ENCODE results near the gene SEC22A.

Gene SEC22A

DNA sequence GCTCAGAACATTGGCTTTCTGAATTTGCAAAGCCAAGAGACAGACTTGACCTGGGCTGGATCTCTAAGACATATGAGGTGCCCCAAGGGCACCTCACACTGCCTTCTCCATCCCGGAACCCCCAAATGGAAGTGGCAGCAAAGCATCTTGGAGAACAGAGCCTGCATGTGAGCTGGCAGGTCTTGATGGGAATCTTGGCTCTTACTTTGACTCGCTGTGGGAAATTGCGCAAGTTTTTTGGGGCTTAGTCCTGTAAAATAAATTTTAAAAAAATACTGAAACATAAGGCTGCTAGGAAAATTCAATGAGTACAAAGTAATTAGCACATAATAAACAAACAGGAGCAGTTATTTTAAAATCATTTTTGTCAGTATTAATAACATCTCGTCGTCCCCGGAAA lies 13.7 kb upstream of the SEC22A start:
- H3F3A ChIP-seq (ENCODE audit: insufficient read depth, low read length), result no peaks in the 10 kb centered on the region
- no peak overlapping the region for H3K9ac ChIP-seq (ENCODE audit: low read length)
- no peak overlapping the region for H3K27ac ChIP-seq (ENCODE audit: low read depth, low read length, poor library complexity, severe bottlenecking)
- H2AFZ ChIP-seq (ENCODE audit: low read length), result no peak overlapping the region
- H3K4me3 ChIP-seq (ENCODE audit: low read depth, low read length, poor library complexity, severe bottlenecking), result no peak overlapping the region
- no peaks in the 10 kb centered on the region for H4K20me1 ChIP-seq (ENCODE audit: insufficient read depth, low read length)
- H3K4me2 ChIP-seq (ENCODE audit: low read length), result no peak overlapping the region
- no peaks in the 10 kb centered on the region for H3K4me1 ChIP-seq (ENCODE audit: insufficient read depth, low read length, severe bottlenecking)
- no peaks in the 10 kb centered on the region for H3K79me2 ChIP-seq (ENCODE audit: insufficient read depth, low read length)
- no peaks in the 10 kb centered on the region for H3K9me2 ChIP-seq (ENCODE audit: low read depth, low read length)
- no peaks in the 10 kb centered on the region for H3K36me3 ChIP-seq (ENCODE audit: insufficient read depth, low read length)
- no peaks in the 10 kb centered on the region for H3K27me3 ChIP-seq (ENCODE audit: insufficient read depth, low read length)
- no peaks in the 10 kb centered on the region for H3K9me3 ChIP-seq (ENCODE audit: low read length)
- TF ChIP-seq EZH2 (IDR thresholded peaks at IDR 0.05; ENCODE audit: borderline replicate concordance, low read length), result no peak
- TF ChIP-seq, protein P1, sequence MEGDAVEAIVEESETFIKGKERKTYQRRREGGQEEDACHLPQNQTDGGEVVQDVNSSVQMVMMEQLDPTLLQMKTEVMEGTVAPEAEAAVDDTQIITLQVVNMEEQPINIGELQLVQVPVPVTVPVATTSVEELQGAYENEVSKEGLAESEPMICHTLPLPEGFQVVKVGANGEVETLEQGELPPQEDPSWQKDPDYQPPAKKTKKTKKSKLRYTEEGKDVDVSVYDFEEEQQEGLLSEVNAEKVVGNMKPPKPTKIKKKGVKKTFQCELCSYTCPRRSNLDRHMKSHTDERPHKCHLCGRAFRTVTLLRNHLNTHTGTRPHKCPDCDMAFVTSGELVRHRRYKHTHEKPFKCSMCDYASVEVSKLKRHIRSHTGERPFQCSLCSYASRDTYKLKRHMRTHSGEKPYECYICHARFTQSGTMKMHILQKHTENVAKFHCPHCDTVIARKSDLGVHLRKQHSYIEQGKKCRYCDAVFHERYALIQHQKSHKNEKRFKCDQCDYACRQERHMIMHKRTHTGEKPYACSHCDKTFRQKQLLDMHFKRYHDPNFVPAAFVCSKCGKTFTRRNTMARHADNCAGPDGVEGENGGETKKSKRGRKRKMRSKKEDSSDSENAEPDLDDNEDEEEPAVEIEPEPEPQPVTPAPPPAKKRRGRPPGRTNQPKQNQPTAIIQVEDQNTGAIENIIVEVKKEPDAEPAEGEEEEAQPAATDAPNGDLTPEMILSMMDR (IDR thresholded peaks at IDR 0.05; ENCODE audit: low read length), result no peak

DNA sequence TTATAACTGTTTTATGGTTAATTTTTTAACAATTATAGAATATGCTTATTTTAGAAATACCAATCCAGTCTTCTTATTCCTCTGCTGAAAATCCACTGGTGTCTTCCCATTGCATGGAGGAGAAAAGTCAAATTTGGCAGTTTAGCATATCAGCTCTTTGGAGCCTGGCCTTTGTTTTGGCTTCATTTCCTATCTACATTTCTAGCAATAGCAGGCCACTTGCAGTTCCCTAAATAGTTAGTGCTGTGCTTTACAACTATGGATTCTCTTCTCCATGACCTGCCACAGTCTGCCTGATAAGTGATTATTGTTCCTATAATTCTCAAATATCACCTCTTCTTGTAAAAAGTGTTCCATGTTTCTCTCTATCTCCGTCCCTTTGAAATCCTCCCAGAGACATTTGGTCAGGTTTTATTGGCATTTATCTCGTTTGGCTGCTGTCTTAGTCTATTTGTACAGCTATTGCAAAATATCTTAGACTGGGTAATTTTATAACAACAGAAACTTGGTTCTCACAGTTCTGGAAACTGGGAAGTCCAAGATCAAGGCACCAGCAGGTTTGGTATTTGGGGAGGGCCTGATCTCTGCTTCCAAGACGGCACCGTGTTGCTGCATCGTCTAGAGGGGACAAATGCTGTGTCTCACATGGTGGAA lies 8.2 kb upstream of the SEC22A start:
- Histone ChIP-seq H3K27ac (ENCODE audit: low read depth, low read length, poor library complexity, severe bottlenecking) (no peak overlapping the region), H3K27me3 (ENCODE audit: insufficient read depth, low read length) (no peaks in the 10 kb centered on the region), H3K4me1 (ENCODE audit: insufficient read depth, low read length, severe bottlenecking) (no peaks in the 10 kb centered on the region), H3K36me3 (ENCODE audit: insufficient read depth, low read length) (no peaks in the 10 kb centered on the region), H3K4me3 (ENCODE audit: low read depth, low read length, poor library complexity, severe bottlenecking) (no peak overlapping the region), H3F3A (ENCODE audit: insufficient read depth, low read length) (no peaks in the 10 kb centered on the region), H3K4me2 (ENCODE audit: low read length) (no peak overlapping the region), H3K9ac (ENCODE audit: low read length) (no peak overlapping the region), H3K9me3 (ENCODE audit: low read length) (peaks cover 2% of the 10 kb centered on the region; the same call in 1 of the 2 replicates), H3K9me2 (ENCODE audit: low read depth, low read length) (no peaks in the 10 kb centered on the region), H2AFZ (ENCODE audit: low read length) (no peak overlapping the region), H4K20me1 (ENCODE audit: insufficient read depth, low read length) (no peaks in the 10 kb centered on the region), H3K79me2 (ENCODE audit: insufficient read depth, low read length) (no peaks in the 10 kb centered on the region)
- no peak for TF ChIP-seq EZH2 (IDR thresholded peaks at IDR 0.05; ENCODE audit: borderline replicate concordance, low read length)
- TF ChIP-seq, protein P1 (IDR thresholded peaks at IDR 0.05; ENCODE audit: low read length), result no peak

DNA sequence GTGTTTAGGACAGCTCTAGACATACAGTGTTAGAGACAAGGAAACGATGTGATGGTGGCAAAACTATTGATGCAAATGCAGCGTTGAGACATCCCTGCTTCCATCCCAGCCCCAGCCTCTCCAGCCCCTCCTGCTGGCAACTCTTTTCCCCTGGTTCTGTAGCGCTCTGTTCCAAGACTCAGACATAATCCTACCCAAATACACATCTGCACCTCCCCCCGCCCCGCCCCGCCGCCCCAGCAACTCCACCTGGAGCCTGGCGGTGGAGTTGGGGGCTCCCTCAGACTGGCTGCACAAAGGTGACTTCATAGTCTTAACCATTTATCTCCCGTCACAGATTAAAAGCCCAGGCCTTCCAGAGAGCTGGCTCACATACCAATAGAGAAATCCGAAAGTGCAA lies 7.2 kb upstream of the SEC22A start:
- no peaks in the 10 kb centered on the region for H3K36me3 ChIP-seq (ENCODE audit: insufficient read depth, low read length)
- no peaks in the 10 kb centered on the region for H3K27me3 ChIP-seq (ENCODE audit: insufficient read depth, low read length)
- H3K9ac ChIP-seq (ENCODE audit: low read length), result no peak overlapping the region
- H3K4me3 ChIP-seq (ENCODE audit: low read depth, low read length, poor library complexity, severe bottlenecking), result no peak overlapping the region
- H3K79me2 ChIP-seq (ENCODE audit: insufficient read depth, low read length), result no peaks in the 10 kb centered on the region
- H3F3A ChIP-seq (ENCODE audit: insufficient read depth, low read length), result no peaks in the 10 kb centered on the region
- no peak overlapping the region for H3K27ac ChIP-seq (ENCODE audit: low read depth, low read length, poor library complexity, severe bottlenecking)
- no peak overlapping the region for H2AFZ ChIP-seq (ENCODE audit: low read length)
- peaks cover 8% of the 10 kb centered on the region; the same call in 1 of the 2 replicates for H3K9me3 ChIP-seq (ENCODE audit: low read length)
- TF ChIP-seq EZH2 (IDR thresholded peaks at IDR 0.05; ENCODE audit: borderline replicate concordance, low read length), result no peak
- TF ChIP-seq, protein P1 (IDR thresholded peaks at IDR 0.05; ENCODE audit: low read length), result no peak
- H3K9me2 ChIP-seq (ENCODE audit: low read depth, low read length), result no peaks in the 10 kb centered on the region
- no peak overlapping the region for H3K4me2 ChIP-seq (ENCODE audit: low read length)
- H4K20me1 ChIP-seq (ENCODE audit: insufficient read depth, low read length), result no peaks in the 10 kb centered on the region
- no peaks in the 10 kb centered on the region for H3K4me1 ChIP-seq (ENCODE audit: insufficient read depth, low read length, severe bottlenecking)
